Pons (tissue), 1 donor: ENCODE data around the gene NRAP.

ENCODE experiments used
- DNase-seq: peaks from one replicate; pipeline ENCODE4 v3.0.0-alpha.2; 2016; ENCODE audit warnings: low spot score

The NRAP gene

DNA sequence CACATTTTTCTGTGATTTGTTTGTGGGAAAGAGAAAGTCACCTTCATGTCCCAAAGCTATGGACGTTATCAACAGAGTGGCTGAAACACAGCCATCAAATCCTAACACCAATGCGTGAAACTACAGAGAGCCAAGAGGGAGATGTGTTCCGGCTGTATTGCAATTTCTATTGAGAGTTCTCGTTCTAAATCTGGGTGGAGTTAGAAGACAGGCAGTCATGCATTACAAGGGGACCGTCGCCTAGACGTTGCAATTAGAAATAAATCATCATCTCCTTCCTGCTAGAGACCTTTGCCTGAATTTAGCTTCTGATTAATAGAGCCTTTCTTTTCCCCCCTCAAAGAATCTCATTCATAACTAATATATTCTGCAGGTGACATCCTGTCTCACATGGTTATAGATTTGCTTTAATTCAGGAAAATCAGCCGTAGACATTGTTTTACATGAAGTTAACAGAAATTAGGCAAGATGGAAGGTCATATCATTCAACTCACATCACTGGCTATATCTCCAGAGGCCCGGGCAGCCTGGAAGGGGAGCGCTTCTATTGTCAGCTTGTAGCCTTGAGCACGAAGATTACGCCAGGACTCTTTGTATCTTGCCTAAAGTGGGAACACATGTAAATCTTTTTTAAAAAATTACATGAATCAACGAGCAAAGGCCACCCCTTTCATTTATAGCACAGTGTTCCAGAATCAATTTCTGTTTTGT, 58.4 kb downstream of the NRAP start:
- no peak for DNase-seq

DNA sequence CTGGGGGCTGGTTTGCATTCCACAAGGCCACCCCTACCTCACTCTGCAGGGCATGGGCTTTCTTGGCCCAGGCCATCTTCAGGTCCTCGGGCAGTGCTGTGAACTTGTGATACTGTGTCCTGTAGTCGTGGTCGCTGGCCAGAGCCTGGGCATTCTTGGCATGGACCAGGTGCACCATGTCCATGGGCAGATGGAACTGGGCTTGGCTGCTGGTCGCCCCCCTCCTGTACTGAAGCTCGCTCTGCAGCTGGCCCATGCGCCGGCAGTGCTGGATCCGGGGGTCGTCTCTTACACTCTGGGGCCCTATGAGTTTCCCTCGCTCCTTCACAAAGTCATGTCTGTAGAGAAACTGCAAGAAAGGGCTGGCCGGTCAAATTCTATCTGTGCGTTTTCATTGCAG, 59.3 kb downstream of the NRAP start:
- no peak for DNase-seq

DNA sequence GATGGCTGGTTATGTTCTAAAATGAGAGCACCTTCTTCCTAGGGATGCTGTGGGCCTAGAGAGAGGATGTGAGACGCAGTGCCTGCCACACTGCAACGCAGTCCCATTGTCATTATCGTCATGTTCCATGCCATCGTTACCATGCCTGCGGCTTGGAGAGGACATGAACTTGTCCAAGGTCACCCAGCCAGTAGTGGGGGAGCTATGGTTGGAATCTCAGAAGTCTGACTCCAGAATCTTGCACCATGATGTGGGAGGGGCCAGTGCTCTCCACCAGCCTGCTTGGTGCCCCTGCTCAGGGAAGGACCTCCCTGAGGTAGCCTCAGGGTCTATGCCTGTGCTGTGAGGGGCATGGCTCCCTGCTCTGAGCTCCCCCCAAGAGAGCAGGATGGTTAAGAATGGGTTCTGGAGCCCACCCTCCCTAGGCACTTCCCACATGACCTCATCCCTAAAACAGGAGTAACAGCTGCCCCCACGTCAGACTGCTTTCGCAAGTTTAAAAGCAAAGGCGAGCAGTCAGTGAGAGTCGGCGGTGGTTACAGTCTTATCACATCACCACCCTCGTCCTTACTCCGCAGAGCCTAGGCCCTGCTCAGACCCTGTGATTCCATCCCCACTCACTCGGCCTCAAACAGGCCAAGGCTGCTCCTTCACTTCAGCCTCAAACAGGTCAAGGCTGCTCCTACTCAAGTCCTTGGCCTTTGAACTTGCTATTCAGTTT, 60.6 kb downstream of the NRAP start:
- no peak for DNase-seq

DNA sequence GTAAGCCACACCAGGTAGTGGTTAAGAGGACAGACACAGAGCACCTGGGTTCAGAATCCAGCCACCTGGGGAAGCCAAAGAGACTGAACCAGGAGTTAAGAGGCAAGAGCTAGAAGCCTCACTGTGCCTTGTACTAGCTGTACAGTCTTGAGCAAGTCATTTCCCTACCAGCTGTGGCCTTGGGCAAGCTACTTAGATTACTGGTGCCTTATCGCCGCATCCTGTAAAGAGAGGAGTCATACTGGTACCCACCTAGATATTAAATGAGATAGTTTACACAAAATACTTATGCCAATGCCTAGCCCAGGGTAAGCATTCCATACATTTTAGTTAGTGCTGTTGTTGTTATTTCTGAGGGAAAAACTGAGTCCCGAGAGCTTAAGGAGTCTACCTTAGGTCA, 63.3 kb downstream of the NRAP start:
- no peak for DNase-seq

DNA sequence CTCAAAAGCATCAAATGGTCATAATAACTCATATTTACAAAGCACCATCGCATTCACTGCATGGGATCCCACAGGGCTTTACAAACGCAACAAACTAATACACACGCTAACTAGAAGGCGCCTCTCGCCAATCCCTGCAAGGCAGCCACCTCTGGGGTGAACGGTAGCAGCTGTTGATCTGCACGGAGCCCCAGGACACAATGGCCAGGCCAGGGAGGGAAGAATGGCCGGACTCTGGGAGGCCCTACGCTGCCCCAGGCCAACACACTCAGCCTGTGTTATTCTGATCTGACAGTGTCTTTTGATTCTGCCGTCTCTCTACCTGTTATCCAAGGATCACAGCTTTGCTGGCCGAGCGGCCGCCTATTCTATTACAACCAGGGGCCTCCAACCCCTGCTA, 69.2 kb downstream of the NRAP start:
- DNase-seq = no peak

DNA sequence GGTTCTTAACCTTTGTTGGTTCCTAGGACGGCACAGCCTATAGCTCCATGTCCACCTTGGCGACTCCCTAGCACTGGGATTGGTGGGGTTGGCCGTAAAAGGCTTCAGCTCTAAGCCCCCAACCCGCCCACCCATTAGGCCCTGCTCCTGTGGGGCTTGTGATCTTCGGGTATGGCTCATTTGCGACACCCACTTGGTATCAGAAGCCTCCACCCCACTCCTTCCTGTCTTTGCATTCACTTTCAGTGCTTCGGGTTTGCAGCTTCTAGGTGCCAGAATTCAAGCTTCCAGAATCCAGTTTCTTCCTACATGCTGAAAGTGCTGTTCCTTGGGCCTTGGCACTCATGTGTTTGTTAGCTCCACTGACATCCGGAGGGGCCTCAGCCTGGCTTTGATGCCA, 71.5 kb downstream of the NRAP start:
- DNase-seq = no peak

DNA sequence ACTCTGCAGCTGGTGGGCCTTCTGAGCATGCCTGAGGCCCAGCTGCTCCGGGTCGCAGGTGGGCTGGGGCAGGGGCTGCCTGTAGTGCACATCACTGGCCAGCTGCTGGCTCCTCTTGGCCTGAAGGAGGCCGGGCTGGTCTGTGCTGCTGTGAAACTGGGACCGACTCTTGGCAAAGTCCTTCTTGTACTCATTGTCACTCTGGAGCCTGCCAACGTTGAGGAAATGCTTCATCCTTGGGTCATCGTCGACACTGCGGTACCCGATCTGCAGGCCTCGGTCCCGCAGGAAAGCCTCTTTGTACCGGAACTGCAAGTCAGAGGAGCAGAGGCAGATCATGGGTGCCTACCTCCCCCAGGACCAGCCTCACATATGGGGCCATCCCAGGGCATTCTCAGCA, 73.3 kb downstream of the NRAP start:
- DNase-seq = no peak

DNA sequence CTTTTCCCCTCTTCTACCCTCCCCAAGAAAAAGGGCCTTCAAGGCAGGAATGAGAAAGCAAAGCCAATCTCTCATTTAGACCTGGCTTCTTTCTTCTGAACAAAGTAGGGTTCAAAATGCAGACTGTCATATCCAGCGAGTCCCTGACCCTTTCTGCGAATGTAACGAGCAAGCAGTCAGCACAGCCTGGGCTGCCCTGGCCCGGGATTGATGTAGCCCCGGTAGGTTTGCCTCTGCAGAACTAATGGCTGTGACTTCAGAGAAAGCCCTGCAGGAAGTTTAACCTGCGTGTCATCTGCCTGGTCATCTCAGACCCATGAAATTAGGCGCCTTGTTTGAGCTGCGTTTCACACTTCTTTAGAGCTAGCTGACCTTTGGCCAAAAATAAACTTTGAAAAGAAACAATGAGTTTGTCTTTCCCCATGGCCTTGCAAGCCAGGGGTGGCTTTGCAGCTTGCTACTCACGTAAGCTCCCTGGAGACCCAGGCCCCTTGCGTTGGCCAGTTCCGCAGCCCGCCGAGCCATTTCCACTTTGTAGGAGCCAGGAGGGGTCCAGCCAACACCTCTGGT, 74.6 kb downstream of the NRAP start:
- no peak for DNase-seq

DNA sequence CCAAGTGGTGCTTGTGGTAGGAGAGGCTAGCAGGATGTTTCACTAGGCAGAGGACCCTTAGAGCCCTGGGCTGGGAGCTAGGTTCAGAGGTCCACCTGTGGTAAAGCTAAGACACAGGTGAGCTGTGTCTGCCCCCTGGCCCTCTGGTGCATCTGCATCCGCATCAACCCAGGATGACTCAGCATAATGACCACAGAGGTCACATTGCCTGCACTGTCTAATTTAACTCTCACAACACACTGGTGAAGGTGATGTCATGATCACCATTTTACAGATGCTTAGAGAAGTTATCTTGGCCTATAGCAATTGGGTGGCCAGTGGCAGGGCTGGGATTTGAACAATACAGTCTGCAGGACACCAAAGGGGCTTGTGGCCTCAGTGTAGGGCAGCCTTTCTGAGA, 77.9 kb downstream of the NRAP start:
- no peak for DNase-seq

DNA sequence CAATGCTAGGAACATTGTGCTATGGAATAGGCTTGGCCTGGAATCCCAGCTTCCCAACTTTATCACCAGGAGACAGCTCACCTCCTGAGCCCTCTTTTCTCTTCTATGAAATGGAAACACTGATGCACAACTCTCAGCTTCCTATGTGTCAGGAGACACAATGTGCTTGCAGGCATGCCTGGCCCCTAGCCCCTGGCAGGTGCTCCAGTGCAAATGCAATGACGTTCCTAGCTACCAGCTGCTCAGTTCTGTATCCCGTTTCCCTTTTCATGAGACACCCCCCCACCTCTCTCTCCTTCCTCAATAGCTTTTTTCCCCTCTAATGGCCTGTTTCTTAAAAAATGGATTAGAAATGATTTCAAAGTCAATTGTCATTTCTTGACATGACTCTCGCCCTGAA, 80.3 kb downstream of the NRAP start:
- no peak for DNase-seq

DNA sequence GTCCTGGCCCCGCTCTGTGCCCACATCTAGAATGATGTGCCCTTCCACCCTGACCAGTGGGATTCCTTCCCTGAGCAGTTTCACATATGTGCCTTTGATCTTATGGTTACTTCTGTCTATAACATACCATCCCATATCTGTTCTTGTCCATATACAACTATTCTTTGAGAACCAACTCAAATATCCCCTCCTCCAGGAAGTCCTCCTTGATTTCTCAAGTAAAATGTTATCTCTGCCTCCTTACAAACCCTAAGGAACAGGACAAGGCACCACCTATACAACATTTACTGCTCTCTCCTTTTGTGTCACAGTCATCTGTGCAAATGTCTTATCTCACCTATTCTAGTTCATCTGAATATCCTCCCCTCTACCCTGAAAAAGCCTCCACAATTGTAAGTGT, 82.7 kb downstream of the NRAP start:
- no peak for DNase-seq

DNA sequence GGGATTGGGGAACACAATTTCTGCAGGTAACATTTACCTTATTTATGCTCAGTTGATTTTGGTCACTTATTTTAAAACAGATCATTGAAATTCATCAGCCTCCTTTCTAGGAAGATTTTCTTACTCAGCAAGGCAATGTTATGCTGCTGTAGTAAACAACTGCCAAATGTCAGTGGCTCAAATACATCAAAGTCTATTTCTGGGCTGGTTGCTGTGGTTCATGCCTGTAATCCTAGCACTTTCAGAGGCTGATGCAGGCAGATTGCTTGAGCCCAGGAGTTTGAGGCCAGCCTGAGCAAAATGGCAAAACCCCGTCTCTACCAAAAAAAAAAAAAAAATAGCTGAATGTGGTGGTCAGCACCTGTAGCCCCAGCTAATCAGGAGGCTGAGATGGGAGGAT, 85.1 kb downstream of the NRAP start:
- DNase-seq = no peak

DNA sequence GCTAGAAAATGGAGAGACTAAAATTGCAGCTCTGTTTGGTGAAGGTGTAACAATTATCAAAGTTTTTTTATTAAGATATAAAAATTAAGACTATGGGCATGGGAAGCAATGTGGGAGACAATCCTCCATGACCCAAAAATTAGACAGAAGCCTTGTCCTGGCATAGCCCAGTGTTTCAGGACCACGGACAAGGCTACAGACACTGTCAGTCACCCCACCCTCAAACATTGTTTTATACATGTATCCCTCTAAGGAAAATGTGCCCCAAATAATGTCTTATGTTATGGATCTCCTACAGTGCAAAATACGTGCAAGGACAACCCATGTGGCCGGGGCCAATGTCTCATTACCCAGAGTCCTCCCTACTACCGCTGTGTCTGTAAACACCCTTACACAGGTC, 87.0 kb downstream of the NRAP start:
- no peak for DNase-seq

DNA sequence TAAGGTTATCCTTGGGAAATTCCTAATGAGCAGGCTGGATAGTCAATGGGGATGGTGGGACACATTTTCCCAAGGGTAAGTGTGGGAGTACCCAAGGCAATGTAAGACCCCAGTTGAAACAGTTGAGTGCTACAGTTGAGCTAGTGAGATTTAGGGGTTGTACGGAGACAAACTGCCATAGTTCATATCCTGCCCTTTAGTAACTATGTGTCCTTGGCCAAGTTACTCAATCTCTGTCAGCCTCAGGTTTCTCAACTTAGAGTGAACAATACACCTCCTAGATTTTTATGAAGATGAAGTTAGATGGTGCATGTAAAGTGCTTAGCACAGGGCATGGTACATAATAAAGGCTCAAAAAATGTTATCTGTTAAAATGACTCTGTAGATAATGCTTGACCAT, 90.5 kb downstream of the NRAP start:
- no peak for DNase-seq

DNA sequence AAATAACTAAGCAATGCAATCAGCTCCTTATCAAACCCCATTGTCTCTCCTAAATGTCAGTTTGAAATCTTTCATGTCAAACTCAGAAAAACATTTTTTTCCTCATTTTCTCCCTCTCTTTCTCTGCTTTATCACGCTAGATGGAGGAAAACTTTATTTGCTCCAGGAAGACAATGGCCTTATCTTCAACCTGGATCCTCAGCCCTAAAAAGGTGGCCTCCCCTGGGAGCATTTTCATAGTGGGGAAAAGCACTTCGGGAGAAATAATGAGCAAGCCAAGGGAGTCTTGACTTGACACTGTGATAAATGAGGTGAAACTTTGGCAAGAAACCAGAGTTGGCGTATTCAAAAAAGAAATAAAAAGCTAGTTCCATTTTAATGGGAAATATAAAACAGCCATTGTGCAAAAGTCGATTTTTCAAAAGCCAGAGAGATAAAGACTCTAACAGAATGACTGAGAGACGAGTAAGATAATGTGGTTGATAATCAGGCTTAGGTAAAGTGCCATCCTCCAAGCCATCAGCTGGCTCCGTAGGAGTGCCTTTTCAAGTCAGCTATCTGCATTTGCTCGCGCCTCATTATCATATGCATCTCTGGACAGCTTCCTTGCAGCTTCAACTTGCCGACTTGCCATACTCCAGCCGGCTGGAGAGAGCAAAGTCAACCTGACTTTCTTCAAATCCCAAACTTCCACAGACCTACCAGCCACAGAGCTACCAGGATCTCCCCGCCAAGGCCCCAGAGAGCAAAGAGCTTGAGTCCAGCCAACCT, 91.1 kb downstream of the NRAP start:
- no peak for DNase-seq

DNA sequence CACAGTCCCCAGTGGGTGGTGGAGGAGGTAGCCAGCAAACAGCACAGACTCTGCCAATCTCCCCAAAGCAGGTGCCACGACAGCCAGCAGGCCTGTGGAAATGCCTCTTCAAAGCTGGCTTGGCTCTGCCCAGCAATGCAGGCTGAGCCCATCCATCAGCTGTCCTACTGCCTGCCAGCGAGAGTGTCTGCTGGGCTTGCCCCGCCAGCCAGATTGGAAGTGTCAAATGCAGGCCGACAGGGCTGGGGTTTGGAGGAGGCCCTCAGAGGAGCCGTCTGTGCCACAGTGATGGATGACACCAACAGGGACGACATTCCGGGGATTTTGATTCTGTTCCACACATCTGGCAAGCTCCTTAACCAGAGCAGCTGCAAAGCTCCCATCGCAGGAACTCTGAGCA, 94.3 kb downstream of the NRAP start:
- DNase-seq = no peak

DNA sequence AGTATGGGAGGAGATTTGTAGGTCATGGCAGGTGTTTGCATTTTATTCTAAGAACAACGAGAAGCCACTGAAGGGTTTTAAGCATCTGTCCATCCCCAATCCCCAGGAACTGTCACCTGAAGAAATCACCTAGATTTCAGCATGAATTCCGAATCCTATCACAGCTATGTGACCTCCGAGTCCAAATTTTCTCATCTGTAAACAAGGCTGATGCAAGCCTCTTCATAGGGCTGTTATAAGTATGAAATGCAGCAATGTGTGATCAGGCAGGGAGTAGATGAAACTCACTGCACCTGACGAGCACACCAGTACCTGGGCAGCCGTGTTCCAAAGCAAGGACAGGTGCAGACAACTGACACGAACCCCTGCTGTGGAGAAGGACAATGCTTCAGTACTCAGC, 97.0 kb downstream of the NRAP start:
- no peak for DNase-seq

DNA sequence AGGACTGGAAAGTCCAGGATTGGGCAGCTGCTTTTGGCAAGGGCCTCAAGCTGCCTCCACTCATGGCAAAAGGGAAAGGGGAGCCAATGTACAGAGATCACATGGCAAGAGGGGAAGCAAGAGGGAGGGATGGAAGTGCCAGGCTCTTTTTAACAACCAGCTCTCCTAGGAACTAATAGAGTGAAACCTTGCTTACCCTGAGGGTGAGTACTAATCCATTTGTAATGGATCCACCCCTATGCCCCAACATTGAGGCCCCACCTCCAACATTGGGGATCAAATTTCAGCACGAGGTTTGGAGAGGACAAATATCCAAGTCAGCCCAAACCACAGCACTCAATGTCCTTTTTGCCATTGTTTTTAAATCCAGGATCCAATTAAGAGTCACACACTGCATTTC, 98.5 kb downstream of the NRAP start:
- no peak for DNase-seq

DNA sequence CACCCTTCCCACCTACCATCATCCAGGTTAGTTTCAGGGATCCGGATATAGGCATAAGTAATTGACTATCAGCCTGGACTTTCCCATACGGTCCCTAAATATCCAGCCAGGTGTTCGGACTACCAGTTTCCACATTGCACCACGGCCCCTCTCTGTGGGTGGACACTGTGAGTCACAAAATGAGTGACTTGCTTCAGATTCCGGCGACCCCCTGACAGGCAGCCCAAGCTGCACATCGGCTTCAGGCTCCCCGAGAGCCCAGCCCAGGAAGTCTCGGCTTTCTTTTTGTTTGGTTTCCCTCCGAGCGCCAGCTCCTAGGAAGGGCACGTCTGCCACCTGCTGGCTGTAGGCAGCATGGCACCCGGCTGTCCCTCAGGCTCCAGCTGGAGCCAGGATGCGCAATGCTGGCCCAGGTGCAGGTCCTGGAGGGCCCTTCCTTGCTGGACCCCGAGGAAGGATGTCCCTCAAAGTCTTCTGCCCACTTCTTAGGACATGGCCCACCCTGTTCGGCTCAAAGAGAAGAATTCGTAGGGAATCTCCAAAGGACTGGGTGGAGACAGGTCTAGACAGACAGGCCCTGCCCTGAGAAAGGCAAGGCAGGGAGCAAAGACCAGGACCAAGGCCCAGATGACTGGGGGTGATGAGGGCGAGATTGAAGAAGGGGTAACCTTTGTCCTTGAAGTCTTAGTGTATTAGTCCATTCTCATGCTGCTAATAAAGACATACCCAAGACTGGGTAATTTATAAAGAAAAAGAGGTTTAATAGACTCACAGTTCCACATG, 100.3 kb downstream of the NRAP start:
- peak; percentile 57 for DNase-seq

DNA sequence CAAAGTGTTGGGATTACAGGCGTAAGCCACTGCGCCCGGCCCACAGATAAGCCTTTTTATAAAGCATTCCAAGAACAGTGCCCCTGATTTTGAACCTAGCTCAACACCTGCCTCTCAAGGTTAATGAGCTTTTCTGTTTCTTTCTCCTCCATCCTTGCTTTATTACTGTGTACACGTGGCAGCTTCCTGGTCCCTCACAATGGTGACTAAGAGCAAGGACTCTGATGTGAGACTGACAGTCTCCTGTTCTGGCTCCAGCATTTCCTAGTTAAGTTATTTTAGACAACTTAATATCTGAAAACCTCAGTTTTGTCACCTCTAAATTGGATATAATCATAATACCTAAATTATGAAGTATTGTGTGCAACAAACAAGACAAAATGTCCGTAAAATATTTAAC, 101.1 kb downstream of the NRAP start:
- DNase-seq = no peak

DNA sequence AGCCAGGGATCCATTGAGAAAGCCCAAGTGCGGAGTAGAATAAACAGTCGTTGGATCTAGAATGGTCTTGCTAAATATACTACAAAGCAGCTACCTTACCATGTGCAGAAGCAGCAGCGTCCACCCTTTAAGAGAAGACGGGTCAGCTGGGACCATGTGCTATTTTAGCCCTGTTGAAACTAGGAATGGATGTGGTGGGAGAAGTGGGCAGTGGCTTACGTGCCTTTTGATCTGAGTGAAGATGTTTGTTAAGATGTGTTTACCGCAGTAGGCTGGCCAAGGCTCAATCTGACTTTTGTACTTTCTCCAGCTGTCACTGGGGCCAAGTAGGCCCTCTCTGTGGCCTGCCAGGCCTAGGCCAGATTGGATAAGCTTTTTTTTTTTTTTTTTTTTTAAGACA, 101.8 kb downstream of the NRAP start:
- no peak for DNase-seq

DNA sequence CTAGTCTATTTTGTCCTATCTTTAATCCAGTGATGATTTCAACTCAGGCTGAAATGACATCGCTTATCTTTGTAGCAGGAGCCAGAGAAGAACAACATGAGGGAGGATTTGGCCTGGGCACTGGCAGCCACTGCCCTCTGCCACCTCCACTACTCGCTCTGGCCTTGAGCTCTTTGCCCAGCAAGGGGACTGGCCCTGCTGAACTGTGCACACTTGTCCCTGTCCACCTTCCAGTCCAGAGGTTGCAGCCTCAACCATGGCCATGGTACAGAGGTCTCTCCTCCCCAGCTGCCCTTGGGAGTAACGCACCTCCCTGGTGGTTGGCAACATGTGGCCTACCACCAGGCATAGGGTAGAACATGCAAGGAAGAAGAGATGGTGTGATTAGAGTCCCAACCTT, 102.6 kb downstream of the NRAP start:
- DNase-seq = no peak
